HepG2 (cell line): ENCODE data around the gene POLR1C. TPM values are rescaled to one million over a fixed set of nuclear protein-coding genes. Genes with fewer than 3 reads are reported as not detected.
A peak's percentile ranks its signal among the peaks of the same experiment; 100 is the strongest.

Experiments used
- ATAC-seq: fragments of 200-7000 bp; cut with Tn5 transposase; 3 replicates; pipeline ENCODE4 v1.9.1; 2020; ENCODE audit warnings: mild to moderate bottlenecking, moderate library complexity
- BruUV-seq: library from RNA; stranded (reverse); fragments of 400-500 nt; replicated peaks from 2 replicates; lab custom pipeline; 2021; lab: Mats Ljungman, UMichigan
- CTCF ChIA-PET: fragments of 300-600 bp; formaldehyde crosslinking; extraction: SDS; loops from one replicate; lab custom pipeline; 2021; ENCODE audit warnings: low total read pairs, inconsistent platforms, low intra/inter-chr PET ratio; lab: Yijun Ruan, JAX
- POLR2A ChIA-PET: fragments of 350-600 bp; sonication (Branson Sonifier 250); formaldehyde crosslinking; loops from one replicate; lab custom pipeline; 2020; ENCODE audit warnings: antibody characterized with exemption, inconsistent platforms; lab: Yijun Ruan, JAX
- DNase-seq: peaks from one replicate; pipeline ENCODE4 v3.0.0-alpha.2; 2015; ENCODE audit warnings: low spot score
- FAIRE-seq: peaks from 3 replicates; lab custom pipeline; 2011; peaks lifted over from hg19 to GRCh38; lab: Jason Lieb, UNC
- H2AFZ ChIP-seq: one replicate; pipeline ENCODE4 v1.6.1; 2011; ENCODE audit warnings: low read length, inconsistent platforms
- H3K27ac ChIP-seq: fragments of 300-600 bp; 3 replicates; pipeline ENCODE4 v1.8.0; 2011; ENCODE audit warnings: mixed run types, mild to moderate bottlenecking, mixed read lengths, low read length, inconsistent platforms; ENCODE audit not compliant: insufficient read depth; ENCODE audit errors: extremely low read length
- H3K27me3 ChIP-seq, 2 experiments: fragments of 200-600 bp in 1 of 2; 2 replicates in 1 of 2; 3 replicates in 1 of 2; pipeline versions ENCODE4 v1.6.0 to v1.8.0; 2011; ENCODE audit warnings: low read length in 2 of 2, mild to moderate bottlenecking in 2 of 2, moderate library complexity in 2 of 2, inconsistent platforms in 1 of 2; ENCODE audit not compliant: insufficient read depth in 2 of 2, control insufficient read depth in 1 of 2
- H3K36me3 ChIP-seq, 2 experiments: fragments of 200-600 bp in 1 of 2; replicated peaks in 1 of 2; 2 replicates in 1 of 2; 3 replicates in 1 of 2; pipeline versions ENCODE4 v1.5.1 to v1.8.0; 2011; ENCODE audit warnings: low read length in 2 of 2, inconsistent platforms in 1 of 2; ENCODE audit not compliant: insufficient read depth in 2 of 2, control insufficient read depth in 1 of 2
- H3K4me1 ChIP-seq: 2 replicates; pipeline ENCODE4 v1.5.1; 2012; ENCODE audit warnings: low read length, inconsistent platforms; ENCODE audit not compliant: insufficient read depth
- H3K4me2 ChIP-seq: 2 replicates; pipeline ENCODE4 v1.6.0; 2011; ENCODE audit warnings: low read depth, low read length, inconsistent platforms
- H3K4me3 ChIP-seq, 3 experiments: fragments of 200-600 bp in 1 of 3; sonication (generic), shearing (Covaris generic) in 1 of 3; replicated peaks in 1 of 3; 2 replicates each; pipeline ENCODE4 v1.5.1; 2011 to 2016; ENCODE audit warnings: low read length in 3 of 3, inconsistent platforms in 2 of 3, low read depth in 2 of 3, mild to moderate bottlenecking in 2 of 3, control low read depth in 1 of 3, mixed read lengths in 1 of 3; ENCODE audit not compliant: insufficient read depth in 1 of 3
- H3K79me2 ChIP-seq: one replicate; pipeline ENCODE4 v1.6.1; 2011; ENCODE audit warnings: low read length, inconsistent platforms; ENCODE audit not compliant: insufficient read depth
- H3K9ac ChIP-seq: 2 replicates; pipeline ENCODE4 v1.6.0; 2011; ENCODE audit warnings: mild to moderate bottlenecking, low read depth, low read length, inconsistent platforms; ENCODE audit not compliant: insufficient read depth
- H3K9me3 ChIP-seq: 2 replicates; pipeline ENCODE4 v1.5.1; 2012; ENCODE audit warnings: mild to moderate bottlenecking, low read length
- H4K20me1 ChIP-seq: 2 replicates; pipeline ENCODE4 v1.6.0; 2011; ENCODE audit warnings: inconsistent platforms, mild to moderate bottlenecking, low read length, moderate library complexity; ENCODE audit not compliant: insufficient read depth
- BCLAF1 ChIP-seq: fragments of 450-650 bp; IDR thresholded peaks from 2 replicates; pipeline ENCODE4 v1.6.1; 2017; ENCODE audit warnings: mild to moderate bottlenecking
- KMT2A ChIP-seq: sonication (generic); formaldehyde crosslinking; IDR thresholded peaks from 2 replicates; pipeline ENCODE4 v1.4.0; 2020; ENCODE audit warnings: missing genetic modification reagents
- NRL ChIP-seq: sonication (generic); formaldehyde crosslinking; IDR thresholded peaks from 2 replicates; pipeline ENCODE4 v1.5.0; 2020; ENCODE audit warnings: missing genetic modification reagents, mild to moderate bottlenecking, moderate library complexity, borderline replicate concordance
- PAX8 ChIP-seq: sonication (generic); formaldehyde crosslinking; IDR thresholded peaks from 2 replicates; pipeline ENCODE4 v1.8.0; 2022; ENCODE audit warnings: mild to moderate bottlenecking, missing genetic modification reagents, borderline replicate concordance
- RFXANK ChIP-seq: IDR thresholded peaks from 2 replicates; pipeline ENCODE4 v1.6.1; 2016
- TEAD3 ChIP-seq: optimal IDR thresholded peaks from 2 replicates; pipeline ENCODE3; 2016; ENCODE audit warnings: borderline replicate concordance
- ZGPAT ChIP-seq: IDR thresholded peaks from 2 replicates; pipeline ENCODE4 v1.6.1; 2016; ENCODE audit warnings: mild to moderate bottlenecking
- ZNF407 ChIP-seq: sonication (generic); formaldehyde crosslinking; IDR thresholded peaks from one replicate; pipeline ENCODE4 v1.5.1; 2020; ENCODE audit warnings: mild to moderate bottlenecking, missing genetic modification reagents; ENCODE audit errors: not compliant biosample characterization
- ZNF547 ChIP-seq: sonication (generic); formaldehyde crosslinking; IDR thresholded peaks from 2 replicates; pipeline ENCODE4 v1.5.1; 2020; ENCODE audit warnings: mild to moderate bottlenecking, missing genetic modification reagents
- ZNF709 ChIP-seq: sonication (generic); formaldehyde crosslinking; IDR thresholded peaks from 2 replicates; pipeline ENCODE4 v1.5.0; 2020; ENCODE audit warnings: mild to moderate bottlenecking, missing genetic modification reagents
- WGBS: methylation state at CpG from one replicate; pipeline ENCODE4 v1.1.6; 2017; ENCODE audit warnings: low lambda C conversion rate; 5-methylcytosine and 5-hydroxymethylcytosine counted together
- in situ Hi-C: cut with HindIII; loops from 2 replicates; pipeline ENCODE4 v1.10.0; 2017; ENCODE audit warnings: low pct_unique_long_range_greater_than_20kb; ENCODE audit not compliant: extremely low pct_ligation_motif_present
- intact Hi-C: fragments of 100-400 bp; cut with micrococcal nuclease; formaldehyde crosslinking; loops from one replicate; pipeline ENCODE4 v1.10.0; 2022; ENCODE audit not compliant: unreplicated experiment
- polyA plus RNA-seq, 8 experiments: library from polyadenylated mRNA; depleted of rRNA in 3 of 8; stranded (reverse) in 7 of 8; unstranded in 1 of 8; fragments of >200 nt; fragmentation: Illumina TruSeq in 4 of 8; extraction: Trizol in 4 of 8; gene quantifications; 2 replicates each; pipeline versions ENCODE4 v1.2.1 to v1.2.3, GENCODE V29; 2011 to 2016; ENCODE audit warnings: low read depth in 4 of 8, missing spikeins in 1 of 8, mixed read lengths in 1 of 8; ENCODE audit not compliant: insufficient read depth in 1 of 8
- total RNA-seq, 5 experiments: library from RNA; depleted of rRNA; stranded (reverse); fragments of >200 nt; fragmentation: Illumina TruSeq; extraction: Trizol; gene quantifications; 2 replicates each; pipeline ENCODE4 v1.2.3, GENCODE V29; 2016; ENCODE audit warnings: low read depth in 1 of 5

The POLR1C gene
- total and polyA plus RNA-seq, 2 of the 13 experiments (the other 11 are each of a cell fraction or from before 2014, with no cell fraction given) = 62.6 to 72.2 TPM

GRCh38 chr6:43508481-43509141 is 8.3 kb upstream of the POLR1C start:
- Histone ChIP-seq H2AFZ (no peak overlapping the region), H3K4me1 (peaks cover 47% of the 10 kb centered on the region), H4K20me1 (no peaks in the 10 kb centered on the region; the same call in 1 of the 2 replicates), H3K36me3 (peaks cover 19 to 32% of the 10 kb centered on the region in 2 experiments), H3K27me3 (peaks cover 3 to 7% of the 10 kb centered on the region in 2 experiments; a peak in 4 of 5 replicates), H3K4me3 (peak overlapping the region in 2 of 3 experiments; percentile 69 to 74; a peak in 4 of 6 replicates), H3K79me2 (no peaks in the 10 kb centered on the region), H3K4me2 (peak overlapping the region; percentile 82), H3K27ac (no peak overlapping the region), H3K9ac (peak overlapping the region; percentile 22; the same call in 1 of the 2 replicates), H3K9me3 (no peaks in the 10 kb centered on the region)
- intact Hi-C loops = loop anchor here (5.0 kb wide), 2 partner anchors 121 to 246 kb away; no protein-coding TSS in a partner anchor
- CTCF ChIA-PET = interaction anchor here (3.0 kb wide), 1 partner anchor 54 kb away, joined by 39 read pairs; the partner anchor contains the start of gene DLK2
- POLR2A ChIA-PET = interaction anchor here (1.8 to 1.9 kb wide), 2 partner anchors 9 to 67 kb away, joined by 5 to 6 read pairs; partner anchors contain the start of genes POLH and XPO5
- FAIRE-seq (peak; percentile 40), ATAC-seq (peak; percentile 28), DNase-seq (no peak)
- 46% methylated on average over 8 of the region's 8 CpGs for WGBS
- in situ Hi-C loops = no loop called here
- BruUV-seq = no TSS peak
- TF ChIP-seq ZGPAT (no peak), NRL (CRISPR knock-in tag) (0 out of 2 replicates have a peak, but pooled peaks have one; percentile 29), BCLAF1 (no peak), ZNF547 (CRISPR knock-in tag) (no peak; the same call in 1 of the 2 replicates), ZNF709 (CRISPR knock-in tag) (0 out of 2 replicates have a peak, but pooled peaks have one; percentile 3), PAX8 (no peak), ZNF407 (peak; percentile 20), TEAD3 (CRISPR knock-in tag) (peak; percentile 9), RFXANK (CRISPR knock-in tag) (no peak), KMT2A (CRISPR knock-in tag) (0 out of 2 replicates have a peak, but pooled peaks have one; percentile 7)
